ENCODE measurements around the gene CAMKMT.

CAMKMT gene

GRCh38 chr2:44362207-44363015 lies 664 bp downstream of the CAMKMT start:
- peak; percentile 69 for TF ChIP-seq TEAD4 (IDR thresholded peaks at IDR 0.05)
- peak; percentile 80 for TF ChIP-seq MAX (IDR thresholded peaks at IDR 0.05)
- peak; percentile 51; the same call in 1 of the 2 replicates for TF ChIP-seq ZBTB7A (IDR thresholded peaks at IDR 0.05; ENCODE audit: low read depth)
- no peak for TF ChIP-seq EGR1 (IDR thresholded peaks at IDR 0.05)
- no peak for TF ChIP-seq RAD21 (IDR thresholded peaks at IDR 0.05; ENCODE audit: low read depth)

- TF ChIP-seq EGR1 (IDR thresholded peaks at IDR 0.05): no peak
- no peak for TF ChIP-seq MAX (IDR thresholded peaks at IDR 0.05)
- no peak for TF ChIP-seq TAF1 (IDR thresholded peaks at IDR 0.05; ENCODE audit: low read depth)
- TF ChIP-seq USF1 (IDR thresholded peaks at IDR 0.05): no peak
- no peak for TF ChIP-seq YY1 (IDR thresholded peaks at IDR 0.05; ENCODE audit: low read depth)
- TF ChIP-seq EP300 (IDR thresholded peaks at IDR 0.05; ENCODE audit: borderline replicate concordance): no peak
- no peak for TF ChIP-seq CEBPB (IDR thresholded peaks at IDR 0.05)
- no peak for TF ChIP-seq ZBTB7A (IDR thresholded peaks at IDR 0.05; ENCODE audit: low read depth)
- no peak for TF ChIP-seq FOXM1 (IDR thresholded peaks at IDR 0.05; ENCODE audit: borderline replicate concordance, low read depth)
Observed at GRCh38 chr2:44364604-44365003, 2.9 kb downstream of the CAMKMT start.

GRCh38 chr2:44367591-44367990 lies 5.8 kb downstream of the CAMKMT start:
- no peak for TF ChIP-seq EP300 (IDR thresholded peaks at IDR 0.05; ENCODE audit: borderline replicate concordance)
- TF ChIP-seq ZBTB7A (IDR thresholded peaks at IDR 0.05; ENCODE audit: low read depth): no peak
- no peak for TF ChIP-seq TCF12 (IDR thresholded peaks at IDR 0.05; ENCODE audit: low read depth)
- no peak for TF ChIP-seq CREB1 (IDR thresholded peaks at IDR 0.05; ENCODE audit: low read depth)
- no peak for TF ChIP-seq FOXM1 (IDR thresholded peaks at IDR 0.05; ENCODE audit: borderline replicate concordance, low read depth)

GRCh38 chr2:44369392-44369791 lies 7.6 kb downstream of the CAMKMT start:
- TF ChIP-seq YY1 (IDR thresholded peaks at IDR 0.05; ENCODE audit: low read depth) (no peak), MAX (IDR thresholded peaks at IDR 0.05) (no peak), REST (IDR thresholded peaks at IDR 0.05; ENCODE audit: low read depth) (no peak), CREB1 (IDR thresholded peaks at IDR 0.05; ENCODE audit: low read depth) (no peak), NFIC (IDR thresholded peaks at IDR 0.05) (no peak), ZBTB7A (IDR thresholded peaks at IDR 0.05; ENCODE audit: low read depth) (no peak), USF1 (IDR thresholded peaks at IDR 0.05) (no peak), FOXM1 (IDR thresholded peaks at IDR 0.05; ENCODE audit: borderline replicate concordance, low read depth) (no peak), TAF1 (IDR thresholded peaks at IDR 0.05; ENCODE audit: low read depth) (no peak), EGR1 (IDR thresholded peaks at IDR 0.05) (no peak), EP300 (IDR thresholded peaks at IDR 0.05; ENCODE audit: borderline replicate concordance) (no peak), CEBPB (IDR thresholded peaks at IDR 0.05) (no peak)

GRCh38 chr2:44371445-44371844 lies 9.7 kb downstream of the CAMKMT start:
- TF ChIP-seq FOXM1 (IDR thresholded peaks at IDR 0.05; ENCODE audit: borderline replicate concordance, low read depth): no peak
- TF ChIP-seq EP300 (IDR thresholded peaks at IDR 0.05; ENCODE audit: borderline replicate concordance): no peak
- no peak for TF ChIP-seq TEAD4 (IDR thresholded peaks at IDR 0.05)
- TF ChIP-seq TAF1 (IDR thresholded peaks at IDR 0.05; ENCODE audit: low read depth): no peak
- TF ChIP-seq NFIC (IDR thresholded peaks at IDR 0.05): no peak
- TF ChIP-seq RAD21 (IDR thresholded peaks at IDR 0.05; ENCODE audit: low read depth): no peak
- no peak for TF ChIP-seq REST (IDR thresholded peaks at IDR 0.05; ENCODE audit: low read depth)
- no peak for TF ChIP-seq CREB1 (IDR thresholded peaks at IDR 0.05; ENCODE audit: low read depth)
- no peak for TF ChIP-seq USF1 (IDR thresholded peaks at IDR 0.05)
- no peak for TF ChIP-seq ZBTB7A (IDR thresholded peaks at IDR 0.05; ENCODE audit: low read depth)
- no peak for TF ChIP-seq MAX (IDR thresholded peaks at IDR 0.05)
- no peak for TF ChIP-seq EGR1 (IDR thresholded peaks at IDR 0.05)
- TF ChIP-seq CEBPB (IDR thresholded peaks at IDR 0.05): no peak
- no peak for TF ChIP-seq TCF12 (IDR thresholded peaks at IDR 0.05; ENCODE audit: low read depth)
- no peak for TF ChIP-seq YY1 (IDR thresholded peaks at IDR 0.05; ENCODE audit: low read depth)
